K562 (cell line): ENCODE measurements around the gene COL24A1.
"Not testable (repeated sequence)": the region's sequence is repeated elsewhere in the genome, so short reads cannot be mapped to it uniquely, and the experiment has no call there.

Experiments used
- EP300 ChIP-seq: IDR thresholded peaks from 2 replicates; pipeline ENCODE4 v1.6.1; 2012; ENCODE audit warnings: low read length, improper control_type of control experiment
- FOXK2 ChIP-seq, 2 experiments: fragments of 450-650 bp; IDR thresholded peaks in 1 of 2; conservative IDR thresholded peaks in 1 of 2; 2 replicates each; pipeline ENCODE4 v1.6.1; 2016; ENCODE audit warnings: low read depth in 2 of 2, mild to moderate bottlenecking in 1 of 2
- PPARD ChIP-seq: fragments of 250-450 bp; sonication (Bioruptor Pico); IDR thresholded peaks from 2 replicates; pipeline ENCODE4 v1.8.0; 2022; ENCODE audit warnings: inconsistent platforms, mild to moderate bottlenecking, moderate library complexity
- SREBF1 ChIP-seq: fragments of 150-350 bp; IDR thresholded peaks from 2 replicates; pipeline ENCODE4 v1.6.1; 2014; ENCODE audit warnings: antibody characterized with exemption, low read depth, low read length, borderline replicate concordance
- TF ChIP-seq, protein P1 (sequence below): fragments of 200-800 bp; sonication (Bioruptor generic); IDR thresholded peaks from 2 replicates; pipeline ENCODE4 v1.6.1; 2016; ENCODE audit warnings: missing genetic modification characterization, missing compliant biosample characterization

DNA sequence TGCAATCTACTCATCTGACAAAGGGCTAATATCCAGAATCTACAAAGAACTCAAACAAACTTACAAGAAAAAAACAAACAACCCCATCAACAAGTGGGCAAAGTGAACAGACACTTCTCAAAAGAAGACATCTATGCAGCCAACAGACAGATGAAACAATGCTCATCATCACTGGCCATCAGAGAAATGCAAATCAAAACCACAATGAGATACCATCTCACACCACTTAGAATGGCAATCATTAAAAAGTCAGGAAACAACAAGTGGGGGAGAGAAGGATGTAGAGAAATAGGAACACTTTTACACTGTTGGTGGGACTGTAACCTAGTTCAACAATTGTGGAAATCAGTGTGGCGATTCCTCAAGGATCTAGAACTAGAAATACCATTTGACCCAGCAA, 292.9 kb downstream of the COL24A1 start:
- TF ChIP-seq FOXK2 (conservative IDR thresholded peaks at IDR 0.05 in 1 of 2, IDR thresholded peaks at IDR 0.05 in 1 of 2; ENCODE audit: low read depth in 2 of 2); PPARD (CRISPR knock-in tag); SREBF1; EP300: not testable (repeated sequence)
- TF ChIP-seq, protein P1, sequence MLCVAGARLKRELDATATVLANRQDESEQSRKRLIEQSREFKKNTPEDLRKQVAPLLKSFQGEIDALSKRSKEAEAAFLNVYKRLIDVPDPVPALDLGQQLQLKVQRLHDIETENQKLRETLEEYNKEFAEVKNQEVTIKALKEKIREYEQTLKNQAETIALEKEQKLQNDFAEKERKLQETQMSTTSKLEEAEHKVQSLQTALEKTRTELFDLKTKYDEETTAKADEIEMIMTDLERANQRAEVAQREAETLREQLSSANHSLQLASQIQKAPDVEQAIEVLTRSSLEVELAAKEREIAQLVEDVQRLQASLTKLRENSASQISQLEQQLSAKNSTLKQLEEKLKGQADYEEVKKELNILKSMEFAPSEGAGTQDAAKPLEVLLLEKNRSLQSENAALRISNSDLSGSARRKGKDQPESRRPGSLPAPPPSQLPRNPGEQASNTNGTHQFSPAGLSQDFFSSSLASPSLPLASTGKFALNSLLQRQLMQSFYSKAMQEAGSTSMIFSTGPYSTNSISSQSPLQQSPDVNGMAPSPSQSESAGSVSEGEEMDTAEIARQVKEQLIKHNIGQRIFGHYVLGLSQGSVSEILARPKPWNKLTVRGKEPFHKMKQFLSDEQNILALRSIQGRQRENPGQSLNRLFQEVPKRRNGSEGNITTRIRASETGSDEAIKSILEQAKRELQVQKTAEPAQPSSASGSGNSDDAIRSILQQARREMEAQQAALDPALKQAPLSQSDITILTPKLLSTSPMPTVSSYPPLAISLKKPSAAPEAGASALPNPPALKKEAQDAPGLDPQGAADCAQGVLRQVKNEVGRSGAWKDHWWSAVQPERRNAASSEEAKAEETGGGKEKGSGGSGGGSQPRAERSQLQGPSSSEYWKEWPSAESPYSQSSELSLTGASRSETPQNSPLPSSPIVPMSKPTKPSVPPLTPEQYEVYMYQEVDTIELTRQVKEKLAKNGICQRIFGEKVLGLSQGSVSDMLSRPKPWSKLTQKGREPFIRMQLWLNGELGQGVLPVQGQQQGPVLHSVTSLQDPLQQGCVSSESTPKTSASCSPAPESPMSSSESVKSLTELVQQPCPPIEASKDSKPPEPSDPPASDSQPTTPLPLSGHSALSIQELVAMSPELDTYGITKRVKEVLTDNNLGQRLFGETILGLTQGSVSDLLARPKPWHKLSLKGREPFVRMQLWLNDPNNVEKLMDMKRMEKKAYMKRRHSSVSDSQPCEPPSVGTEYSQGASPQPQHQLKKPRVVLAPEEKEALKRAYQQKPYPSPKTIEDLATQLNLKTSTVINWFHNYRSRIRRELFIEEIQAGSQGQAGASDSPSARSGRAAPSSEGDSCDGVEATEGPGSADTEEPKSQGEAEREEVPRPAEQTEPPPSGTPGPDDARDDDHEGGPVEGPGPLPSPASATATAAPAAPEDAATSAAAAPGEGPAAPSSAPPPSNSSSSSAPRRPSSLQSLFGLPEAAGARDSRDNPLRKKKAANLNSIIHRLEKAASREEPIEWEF (CRISPR knock-in tag), result not testable (repeated sequence)
